ENCODE data around the gene DENND1B. TPM values are rescaled to one million over a fixed set of nuclear protein-coding genes. Genes with fewer than 3 reads are reported as not detected.
A peak's percentile ranks its signal among the peaks of the same experiment; 100 is the strongest.

The DENND1B gene
- total and polyA plus RNA-seq, 5 donors from 2014 or later: 13.8 to 45.5 (median 18.1) TPM

- DNase-seq (no peak), ATAC-seq (ENCODE audit: low read depth in 2 of 2) (no peak)
- Mint-ChIP-seq H3K27ac (no peak overlapping the region), H3K36me3 (peaks cover 41% of the 10 kb centered on the region), H3K4me1 (peaks cover 5 to 18% (median 5%) of the 10 kb centered on the region in 4 donors), H3K4me3 (no peak overlapping the region), H3K9me3 (peaks cover 0 to 5% (median 0%) of the 10 kb centered on the region in 7 donors), H3K27me3 (no peaks in the 10 kb centered on the region)
- peaks cover 0 to 6% of the 10 kb centered on the region in 2 experiments for H3K9me3 ChIP-seq (ENCODE audit: control insufficient read depth in 2 of 2, low read length in 2 of 2)
- H3K4me1 ChIP-seq (ENCODE audit: control insufficient read depth, insufficient read depth, low read length, poor library complexity, severe bottlenecking): no peaks in the 10 kb centered on the region
- H3K4me3 ChIP-seq (ENCODE audit: low read depth, low read length): no peak overlapping the region
- H3K27me3 ChIP-seq (ENCODE audit: control insufficient read depth, insufficient read depth, low read length): no peaks in the 10 kb centered on the region
- no peak overlapping the region for H3K27ac ChIP-seq (ENCODE audit: insufficient read depth, low read length, poor library complexity, severe bottlenecking)
- H3K36me3 ChIP-seq (ENCODE audit: control insufficient read depth, insufficient read depth, low read length): peaks cover 45% of the 10 kb centered on the region
Observed at GRCh38 chr1:197637406-197637805, 137.9 kb downstream of the DENND1B start.

- Histone ChIP-seq H3K36me3 (ENCODE audit: control insufficient read depth, insufficient read depth, low read length) (peaks cover 24% of the 10 kb centered on the region), H3K27ac (ENCODE audit: insufficient read depth, low read length, poor library complexity, severe bottlenecking) (no peak overlapping the region), H3K9me3 (ENCODE audit: control insufficient read depth in 2 of 2, low read length in 2 of 2) (peaks cover 0 to 6% of the 10 kb centered on the region in 2 experiments), H3K4me3 (ENCODE audit: low read depth, low read length) (no peak overlapping the region), H3K4me1 (ENCODE audit: control insufficient read depth, insufficient read depth, low read length, poor library complexity, severe bottlenecking) (no peaks in the 10 kb centered on the region), H3K27me3 (ENCODE audit: control insufficient read depth, insufficient read depth, low read length) (no peaks in the 10 kb centered on the region)
- peaks cover 0 to 9% (median 6%) of the 10 kb centered on the region in 7 donors for H3K9me3 Mint-ChIP-seq
- ATAC-seq (ENCODE audit: low read depth in 2 of 2) (no peak), DNase-seq (no peak)
- H3K4me1 Mint-ChIP-seq: peaks cover 5 to 23% (median 8%) of the 10 kb centered on the region in 4 donors
- H3K27me3 Mint-ChIP-seq: no peaks in the 10 kb centered on the region
- peaks cover 46% of the 10 kb centered on the region for H3K36me3 Mint-ChIP-seq
- H3K4me3 Mint-ChIP-seq: no peak overlapping the region
- H3K27ac Mint-ChIP-seq: peak overlapping the region in 1 of 3 donors; percentile 13
Observed at GRCh38 chr1:197633447-197634078, 141.7 kb downstream of the DENND1B start.

GRCh38 chr1:197632651-197633050, 142.6 kb downstream of the DENND1B start:
- peaks cover 5 to 16% (median 7%) of the 10 kb centered on the region in 4 donors for H3K4me1 Mint-ChIP-seq
- no peak overlapping the region for H3K4me3 Mint-ChIP-seq
- Histone ChIP-seq H3K27ac (ENCODE audit: insufficient read depth, low read length, poor library complexity, severe bottlenecking) (no peak overlapping the region), H3K27me3 (ENCODE audit: control insufficient read depth, insufficient read depth, low read length) (no peaks in the 10 kb centered on the region), H3K4me3 (ENCODE audit: low read depth, low read length) (no peak overlapping the region), H3K4me1 (ENCODE audit: control insufficient read depth, insufficient read depth, low read length, poor library complexity, severe bottlenecking) (no peaks in the 10 kb centered on the region), H3K36me3 (ENCODE audit: control insufficient read depth, insufficient read depth, low read length) (peaks cover 17% of the 10 kb centered on the region), H3K9me3 (ENCODE audit: control insufficient read depth in 2 of 2, low read length in 2 of 2) (peaks cover 0 to 6% of the 10 kb centered on the region in 2 experiments)
- peaks cover 44% of the 10 kb centered on the region for H3K36me3 Mint-ChIP-seq
- H3K9me3 Mint-ChIP-seq: peaks cover 0 to 12% (median 6%) of the 10 kb centered on the region in 7 donors
- no peaks in the 10 kb centered on the region for H3K27me3 Mint-ChIP-seq
- H3K27ac Mint-ChIP-seq: no peak overlapping the region
- no peak for DNase-seq
- no peak for ATAC-seq (ENCODE audit: low read depth in 2 of 2)

- H3K36me3 Mint-ChIP-seq: peaks cover 38% of the 10 kb centered on the region
- H3K4me1 ChIP-seq (ENCODE audit: control insufficient read depth, insufficient read depth, low read length, poor library complexity, severe bottlenecking): no peaks in the 10 kb centered on the region
- peaks cover 5 to 14% (median 7%) of the 10 kb centered on the region in 4 donors for H3K4me1 Mint-ChIP-seq
- H3K27ac Mint-ChIP-seq: no peak overlapping the region
- no peak overlapping the region for H3K4me3 Mint-ChIP-seq
- no peak for DNase-seq
- H3K9me3 Mint-ChIP-seq: peaks cover 0 to 12% (median 6%) of the 10 kb centered on the region in 7 donors
- peaks cover 0 to 6% of the 10 kb centered on the region in 2 experiments for H3K9me3 ChIP-seq (ENCODE audit: control insufficient read depth in 2 of 2, low read length in 2 of 2)
- H3K4me3 ChIP-seq (ENCODE audit: low read depth, low read length): no peak overlapping the region
- no peaks in the 10 kb centered on the region for H3K27me3 Mint-ChIP-seq
- H3K36me3 ChIP-seq (ENCODE audit: control insufficient read depth, insufficient read depth, low read length): peaks cover 16% of the 10 kb centered on the region
- H3K27me3 ChIP-seq (ENCODE audit: control insufficient read depth, insufficient read depth, low read length): no peaks in the 10 kb centered on the region
- H3K27ac ChIP-seq (ENCODE audit: insufficient read depth, low read length, poor library complexity, severe bottlenecking): no peak overlapping the region
- no peak for ATAC-seq (ENCODE audit: low read depth in 2 of 2)
Observed at GRCh38 chr1:197632005-197632404, 143.3 kb downstream of the DENND1B start.

- ATAC-seq (ENCODE audit: low read depth in 2 of 2) (no peak), DNase-seq (no peak)
- Histone ChIP-seq H3K36me3 (ENCODE audit: control insufficient read depth, insufficient read depth, low read length) (peaks cover 2% of the 10 kb centered on the region), H3K27me3 (ENCODE audit: control insufficient read depth, insufficient read depth, low read length) (no peaks in the 10 kb centered on the region), H3K9me3 (ENCODE audit: control insufficient read depth in 2 of 2, low read length in 2 of 2) (no peaks in the 10 kb centered on the region), H3K4me3 (ENCODE audit: low read depth, low read length) (no peak overlapping the region), H3K27ac (ENCODE audit: insufficient read depth, low read length, poor library complexity, severe bottlenecking) (no peak overlapping the region), H3K4me1 (ENCODE audit: control insufficient read depth, insufficient read depth, low read length, poor library complexity, severe bottlenecking) (no peaks in the 10 kb centered on the region)
- peaks cover 14% of the 10 kb centered on the region for H3K36me3 Mint-ChIP-seq
- H3K27ac Mint-ChIP-seq: no peak overlapping the region
- no peak overlapping the region for H3K4me3 Mint-ChIP-seq
- peaks cover 12 to 21% (median 14%) of the 10 kb centered on the region in 4 donors for H3K4me1 Mint-ChIP-seq
- H3K27me3 Mint-ChIP-seq: no peaks in the 10 kb centered on the region
- H3K9me3 Mint-ChIP-seq: peaks cover 0 to 4% (median 0%) of the 10 kb centered on the region in 7 donors
Observed at GRCh38 chr1:197622371-197622770, 152.9 kb downstream of the DENND1B start.

- Mint-ChIP-seq H3K9me3 (peaks cover 0 to 4% (median 0%) of the 10 kb centered on the region in 7 donors), H3K4me1 (peaks cover 12 to 22% (median 13%) of the 10 kb centered on the region in 4 donors), H3K36me3 (peaks cover 20% of the 10 kb centered on the region), H3K4me3 (no peak overlapping the region), H3K27ac (no peak overlapping the region), H3K27me3 (no peaks in the 10 kb centered on the region)
- Histone ChIP-seq H3K4me3 (ENCODE audit: low read depth, low read length) (no peak overlapping the region), H3K9me3 (ENCODE audit: control insufficient read depth in 2 of 2, low read length in 2 of 2) (no peaks in the 10 kb centered on the region), H3K27ac (ENCODE audit: insufficient read depth, low read length, poor library complexity, severe bottlenecking) (no peak overlapping the region), H3K27me3 (ENCODE audit: control insufficient read depth, insufficient read depth, low read length) (no peaks in the 10 kb centered on the region), H3K4me1 (ENCODE audit: control insufficient read depth, insufficient read depth, low read length, poor library complexity, severe bottlenecking) (no peaks in the 10 kb centered on the region), H3K36me3 (ENCODE audit: control insufficient read depth, insufficient read depth, low read length) (peaks cover 3% of the 10 kb centered on the region)
- DNase-seq (no peak), ATAC-seq (ENCODE audit: low read depth in 2 of 2) (no peak)
Observed at GRCh38 chr1:197621761-197622160, 153.5 kb downstream of the DENND1B start.

GRCh38 chr1:197620714-197621163, 154.5 kb downstream of the DENND1B start:
- Mint-ChIP-seq H3K27ac (no peak overlapping the region), H3K4me3 (no peak overlapping the region), H3K4me1 (peaks cover 7 to 22% (median 10%) of the 10 kb centered on the region in 4 donors), H3K9me3 (peaks cover 0 to 2% (median 0%) of the 10 kb centered on the region in 7 donors), H3K27me3 (no peaks in the 10 kb centered on the region), H3K36me3 (peaks cover 18% of the 10 kb centered on the region)
- Histone ChIP-seq H3K4me3 (ENCODE audit: low read depth, low read length) (no peak overlapping the region), H3K27ac (ENCODE audit: insufficient read depth, low read length, poor library complexity, severe bottlenecking) (no peak overlapping the region), H3K4me1 (ENCODE audit: control insufficient read depth, insufficient read depth, low read length, poor library complexity, severe bottlenecking) (no peaks in the 10 kb centered on the region), H3K36me3 (ENCODE audit: control insufficient read depth, insufficient read depth, low read length) (peaks cover 12% of the 10 kb centered on the region), H3K9me3 (ENCODE audit: control insufficient read depth in 2 of 2, low read length in 2 of 2) (no peaks in the 10 kb centered on the region), H3K27me3 (ENCODE audit: control insufficient read depth, insufficient read depth, low read length) (no peaks in the 10 kb centered on the region)
- DNase-seq (no peak), ATAC-seq (ENCODE audit: low read depth in 2 of 2) (no peak)
